CD14-positive monocyte (primary cell): ENCODE results near the gene MRPL10. TPM values are rescaled to one million over a fixed set of nuclear protein-coding genes. Genes with fewer than 3 reads are reported as not detected.

ENCODE experiments used
- DNase-seq, 3 donors: peaks; one replicate each; pipeline ENCODE4 v3.0.0-alpha.2; 2011 to 2022
- H2AFZ ChIP-seq: 2 replicates; pipeline ENCODE4 v1.6.0; 2012; ENCODE audit warnings: mild to moderate bottlenecking, low read depth, low read length, inconsistent platforms; ENCODE audit not compliant: insufficient read depth, poor library complexity, severe bottlenecking
- H3K27ac ChIP-seq, 2 donors: 1 replicate in 1 of 2; 2 replicates in 1 of 2; pipeline ENCODE4 v1.5.1; 2012 to 2013; ENCODE audit warnings: low read length in 2 of 2, control low read depth in 1 of 2, inconsistent platforms in 1 of 2, low read depth in 1 of 2, mild to moderate bottlenecking in 1 of 2
- H3K27me3 ChIP-seq, 2 donors: one replicate each; pipeline versions ENCODE4 v1.6.0 to v1.6.1; 2011 to 2013; ENCODE audit warnings: low read length in 2 of 2; ENCODE audit not compliant: control insufficient read depth in 2 of 2, insufficient read depth in 2 of 2
- H3K36me3 ChIP-seq, 2 donors: replicated peaks in 1 of 2; 1 replicate in 1 of 2; 2 replicates in 1 of 2; pipeline versions ENCODE4 v1.5.1 to v1.6.1; 2012 to 2013; ENCODE audit warnings: low read length in 2 of 2, control low read depth in 1 of 2, inconsistent platforms in 1 of 2, mild to moderate bottlenecking in 1 of 2; ENCODE audit not compliant: insufficient read depth in 2 of 2, control insufficient read depth in 1 of 2
- H3K4me1 ChIP-seq, 2 donors: 1 replicate in 1 of 2; 2 replicates in 1 of 2; pipeline versions ENCODE4 v1.5.1 to v1.6.1; 2012 to 2013; ENCODE audit warnings: low read length in 2 of 2, control low read depth in 1 of 2, inconsistent platforms in 1 of 2, mild to moderate bottlenecking in 1 of 2, moderate library complexity in 1 of 2; ENCODE audit not compliant: insufficient read depth in 2 of 2, control insufficient read depth in 1 of 2
- H3K4me2 ChIP-seq: replicated peaks from 2 replicates; pipeline ENCODE3; 2012; ENCODE audit warnings: low read length, moderate library complexity, mild to moderate bottlenecking; ENCODE audit not compliant: poor library complexity, severe bottlenecking; ENCODE audit errors: extremely low read depth
- H3K4me3 ChIP-seq, 3 experiments: fragments of 200-600 bp in 1 of 3; sonication (generic) in 1 of 3; replicated peaks in 1 of 3; 1 replicate in 2 of 3; 2 replicates in 1 of 3; pipeline ENCODE4 v1.5.1; 2011 to 2013; ENCODE audit warnings: low read length in 3 of 3, mild to moderate bottlenecking in 3 of 3, control low read depth in 2 of 3, low read depth in 2 of 3, inconsistent platforms in 1 of 3, moderate library complexity in 1 of 3
- H3K79me2 ChIP-seq: 2 replicates; pipeline ENCODE4 v1.6.0; 2012; ENCODE audit warnings: mild to moderate bottlenecking, control low read depth, inconsistent platforms, low read length, moderate library complexity; ENCODE audit not compliant: insufficient read depth
- H3K9ac ChIP-seq: 2 replicates; pipeline ENCODE4 v1.6.0; 2017; ENCODE audit warnings: low read length, mild to moderate bottlenecking; ENCODE audit not compliant: insufficient read depth, poor library complexity, severe bottlenecking
- H3K9me3 ChIP-seq, 2 donors: replicated peaks in 1 of 2; 1 replicate in 1 of 2; 2 replicates in 1 of 2; pipeline versions ENCODE4 v1.5.1 to v1.6.1; 2012 to 2013; ENCODE audit warnings: low read length in 2 of 2, control low read depth in 1 of 2; ENCODE audit not compliant: control insufficient read depth in 1 of 2, insufficient read depth in 1 of 2
- H4K20me1 ChIP-seq: 2 replicates; pipeline ENCODE4 v1.6.0; 2012; ENCODE audit warnings: mild to moderate bottlenecking, low read length, control low read depth, moderate library complexity; ENCODE audit not compliant: insufficient read depth
- H3K27ac Mint-ChIP-seq, 7 donors: one replicate each; pipeline ENCODE4 v1.8.0; 2020; ENCODE audit warnings: mild to moderate bottlenecking in 7 of 7, mixed read lengths in 7 of 7, moderate library complexity in 6 of 7, inconsistent platforms in 2 of 7
- H3K27me3 Mint-ChIP-seq, 3 donors: one replicate each; pipeline ENCODE4 v1.8.0; 2021 to 2022; ENCODE audit warnings: low read depth in 3 of 3, mild to moderate bottlenecking in 3 of 3, mixed read lengths in 3 of 3, moderate library complexity in 3 of 3, inconsistent platforms in 1 of 3
- H3K36me3 Mint-ChIP-seq, 2 donors: one replicate each; pipeline ENCODE4 v1.8.0; 2020; ENCODE audit warnings: mixed read lengths in 2 of 2, inconsistent platforms in 1 of 2, mild to moderate bottlenecking in 1 of 2
- H3K4me1 Mint-ChIP-seq: one replicate; pipeline ENCODE4 v1.8.0; 2020; ENCODE audit warnings: mild to moderate bottlenecking, mixed read lengths
- H3K4me3 Mint-ChIP-seq, 2 donors: one replicate each; pipeline ENCODE4 v1.8.0; 2020; ENCODE audit warnings: mild to moderate bottlenecking in 2 of 2, mixed read lengths in 2 of 2, moderate library complexity in 1 of 2
- H3K9me3 Mint-ChIP-seq, 7 donors: one replicate each; pipeline ENCODE4 v1.8.0; 2020 to 2022; ENCODE audit warnings: mixed read lengths in 7 of 7, mild to moderate bottlenecking in 6 of 7, moderate library complexity in 6 of 7, inconsistent platforms in 2 of 7
- WGBS: methylation state at CpG from one replicate; pipeline ENCODE4 v1.1.5; 2013; ENCODE audit warnings: missing lambda C conversion rate; ENCODE audit not compliant: insufficient coverage; 5-methylcytosine and 5-hydroxymethylcytosine counted together
- intact Hi-C, 2 donors: fragments of 100-400 bp; cut with micrococcal nuclease; formaldehyde crosslinking; loops; one replicate each; pipeline versions ENCODE4 v1.15.0 to v1.15.1; 2023
- polyA plus RNA-seq, 3 donors: library from polyadenylated mRNA; depleted of rRNA in 1 of 3; unstranded in 2 of 3; stranded (reverse) in 1 of 3; fragments of 300-500 nt in 2 of 3; fragments of >200 nt in 1 of 3; fragmentation: Illumina TruSeq in 2 of 3; gene quantifications; 1 replicate in 2 of 3; 2 replicates in 1 of 3; pipeline ENCODE4 v1.2.3, GENCODE V29; 2012 to 2021
- TF ChIP-seq, protein P1 (sequence below): fragments of 200-600 bp; IDR thresholded peaks from one replicate; pipeline ENCODE4 v1.8.0; 2022; ENCODE audit warnings: antibody characterized with exemption, mild to moderate bottlenecking

The MRPL10 gene
- polyA plus RNA-seq, 3 donors, result 28.5 to 32.7 (median 32.6) TPM

DNA sequence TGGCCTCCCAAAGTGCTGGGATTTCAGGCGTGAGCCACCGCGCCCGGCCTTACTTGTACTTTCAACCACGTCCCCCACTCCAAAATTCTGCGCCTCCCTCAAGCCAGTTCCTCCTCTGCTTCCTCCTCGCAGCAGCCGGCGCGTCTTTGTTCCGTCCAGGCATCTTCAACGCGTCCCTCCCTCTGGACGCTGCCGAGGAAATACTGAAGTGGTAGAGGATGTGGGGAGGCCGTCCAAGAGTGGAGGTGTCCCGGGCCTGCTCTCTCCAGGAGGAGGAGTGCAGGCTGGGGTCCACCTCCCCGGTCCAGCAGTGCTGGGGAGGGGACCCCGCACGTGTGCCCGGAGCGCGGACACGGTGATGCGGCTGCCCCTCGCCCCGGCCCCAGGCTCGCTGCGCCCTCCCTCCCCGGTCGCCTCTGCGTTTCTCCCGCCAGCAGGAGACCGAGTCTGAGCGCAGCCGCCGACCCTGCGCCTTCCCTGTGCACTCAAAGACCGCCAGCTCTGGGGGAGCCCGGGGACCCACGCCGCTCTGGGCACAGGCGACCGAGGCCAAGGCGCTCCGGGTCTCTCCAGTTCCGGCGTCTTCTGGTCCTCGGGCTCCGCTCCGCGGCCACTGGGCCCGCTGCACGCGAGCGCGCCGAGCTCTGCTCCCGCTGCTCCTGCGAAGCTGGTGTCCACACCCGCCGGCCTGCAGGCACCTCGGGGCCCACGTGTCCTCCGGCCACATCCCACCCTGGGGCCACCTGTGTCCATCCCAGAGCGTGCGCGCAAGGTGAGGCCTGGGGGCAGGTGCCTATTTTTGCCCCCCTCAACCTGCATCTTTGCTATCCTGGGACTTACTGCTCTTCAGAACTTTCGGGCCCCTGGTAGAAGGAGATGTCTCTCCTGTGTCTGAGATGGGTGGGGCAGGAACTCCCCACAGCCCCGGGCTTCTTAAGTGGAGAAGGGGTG is 41.5 kb downstream of the MRPL10 start:
- DNase-seq, result no peak
- Histone ChIP-seq H3K4me2 (peak overlapping the region; percentile 39), H3K9ac (no peak overlapping the region), H2AFZ (no peak overlapping the region), H3K4me3 (no peak overlapping the region), H3K79me2 (no peaks in the 10 kb centered on the region), H3K27ac (no peak overlapping the region), H3K27me3 (peaks cover 33 to 65% of the 10 kb centered on the region in 2 donors), H3K4me1 (peaks cover 7% of the 10 kb centered on the region in 2 donors), H4K20me1 (no peaks in the 10 kb centered on the region), H3K9me3 (peaks cover 0 to 6% of the 10 kb centered on the region in 2 donors), H3K36me3 (no peaks in the 10 kb centered on the region)
- Mint-ChIP-seq H3K9me3 (peaks cover 0 to 9% (median 2%) of the 10 kb centered on the region in 7 donors), H3K4me1 (peaks cover 4% of the 10 kb centered on the region), H3K27ac (peak overlapping the region in 1 of 7 donors; percentile 76), H3K4me3 (peak overlapping the region; percentile 63 to 80), H3K27me3 (peaks cover 57 to 89% (median 64%) of the 10 kb centered on the region in 3 donors), H3K36me3 (no peaks in the 10 kb centered on the region)
- WGBS, result 2% methylated on average over 57 of the region's 70 CpGs
- intact Hi-C loops, result no loop called here
- TF ChIP-seq, protein P1, sequence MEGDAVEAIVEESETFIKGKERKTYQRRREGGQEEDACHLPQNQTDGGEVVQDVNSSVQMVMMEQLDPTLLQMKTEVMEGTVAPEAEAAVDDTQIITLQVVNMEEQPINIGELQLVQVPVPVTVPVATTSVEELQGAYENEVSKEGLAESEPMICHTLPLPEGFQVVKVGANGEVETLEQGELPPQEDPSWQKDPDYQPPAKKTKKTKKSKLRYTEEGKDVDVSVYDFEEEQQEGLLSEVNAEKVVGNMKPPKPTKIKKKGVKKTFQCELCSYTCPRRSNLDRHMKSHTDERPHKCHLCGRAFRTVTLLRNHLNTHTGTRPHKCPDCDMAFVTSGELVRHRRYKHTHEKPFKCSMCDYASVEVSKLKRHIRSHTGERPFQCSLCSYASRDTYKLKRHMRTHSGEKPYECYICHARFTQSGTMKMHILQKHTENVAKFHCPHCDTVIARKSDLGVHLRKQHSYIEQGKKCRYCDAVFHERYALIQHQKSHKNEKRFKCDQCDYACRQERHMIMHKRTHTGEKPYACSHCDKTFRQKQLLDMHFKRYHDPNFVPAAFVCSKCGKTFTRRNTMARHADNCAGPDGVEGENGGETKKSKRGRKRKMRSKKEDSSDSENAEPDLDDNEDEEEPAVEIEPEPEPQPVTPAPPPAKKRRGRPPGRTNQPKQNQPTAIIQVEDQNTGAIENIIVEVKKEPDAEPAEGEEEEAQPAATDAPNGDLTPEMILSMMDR, result no peak

DNA sequence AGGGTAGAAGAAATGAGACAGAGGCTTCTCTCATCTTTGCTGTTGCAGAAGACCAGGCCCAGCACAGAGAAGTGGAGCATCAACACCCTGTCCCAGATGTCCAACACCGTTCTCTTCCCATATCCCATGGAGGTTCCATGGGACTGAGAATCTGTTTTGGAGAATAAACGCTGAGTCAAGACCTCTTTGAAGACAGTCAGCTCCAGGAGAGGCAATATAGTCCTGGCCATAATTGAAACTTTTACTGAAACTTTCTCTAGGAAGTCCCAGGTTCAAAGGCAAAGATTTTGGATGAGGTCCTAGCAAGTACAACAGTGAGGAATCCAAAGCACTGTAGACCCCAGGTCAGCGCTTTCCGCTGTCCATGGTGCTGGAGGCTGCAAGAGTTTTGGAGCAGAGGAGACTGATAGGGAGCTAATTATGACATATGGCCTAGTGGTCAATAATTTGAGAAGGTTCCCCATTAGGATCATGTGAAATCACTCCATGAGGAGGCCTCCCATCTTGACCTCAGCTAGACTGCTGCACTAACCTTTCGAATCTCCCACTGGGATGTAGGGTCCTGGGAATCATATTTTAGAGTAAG is 45.7 kb downstream of the MRPL10 start:
- Histone ChIP-seq H2AFZ (no peak overlapping the region), H3K27me3 (peaks cover 21 to 40% of the 10 kb centered on the region in 2 donors), H3K27ac (no peak overlapping the region), H3K9me3 (peaks cover 0 to 6% of the 10 kb centered on the region in 2 donors), H4K20me1 (no peaks in the 10 kb centered on the region), H3K36me3 (no peaks in the 10 kb centered on the region), H3K79me2 (no peaks in the 10 kb centered on the region), H3K9ac (no peak overlapping the region), H3K4me1 (peaks cover 7% of the 10 kb centered on the region in 2 donors), H3K4me2 (no peak overlapping the region), H3K4me3 (no peak overlapping the region)
- H3K4me1 Mint-ChIP-seq, result peaks cover 4% of the 10 kb centered on the region
- TF ChIP-seq, protein P1, result no peak
- DNase-seq, result no peak
- no peaks in the 10 kb centered on the region for H3K36me3 Mint-ChIP-seq
- 60% methylated on average over 1 of the region's 5 CpGs for WGBS
- H3K9me3 Mint-ChIP-seq, result peaks cover 0 to 9% (median 2%) of the 10 kb centered on the region in 7 donors
- no peak overlapping the region for H3K27ac Mint-ChIP-seq
- H3K27me3 Mint-ChIP-seq, result peaks cover 54 to 63% (median 55%) of the 10 kb centered on the region in 3 donors
- H3K4me3 Mint-ChIP-seq, result peak overlapping the region in 1 of 2 donors; percentile 4
- intact Hi-C loops, result no loop called here
